Body of pancreas (tissue), 4 donors: Measurements from ENCODE around the gene RELN. TPM values are rescaled to one million over a fixed set of nuclear protein-coding genes. Genes with fewer than 3 reads are reported as not detected.

Experiments
- ATAC-seq: fragments of 150-250 bp; one replicate; pipeline ENCODE4 v1.9.1; 2016
- DNase-seq, 4 donors: peaks; one replicate each; pipeline ENCODE4 v3.0.0-alpha.2; 2019
- H3K27ac ChIP-seq, 4 donors: fragments of 200-600 bp; sonication (generic); 1 replicate in 3 of 4; 2 replicates in 1 of 4; pipeline versions ENCODE4 v1.5.1 to v1.6.1; 2016 to 2019; ENCODE audit warnings: mild to moderate bottlenecking in 1 of 4, mixed read lengths in 1 of 4, moderate library complexity in 1 of 4
- H3K27me3 ChIP-seq, 2 donors: fragments of 200-600 bp; sonication (generic); one replicate each; pipeline ENCODE4 v1.6.0; 2016; ENCODE audit warnings: mild to moderate bottlenecking in 1 of 2
- H3K36me3 ChIP-seq, 2 donors: fragments of 200-600 bp; sonication (generic); replicated peaks in 1 of 2; 2 replicates each; pipeline ENCODE4 v1.5.1; 2016; ENCODE audit warnings: low read depth in 2 of 2; ENCODE audit not compliant: insufficient read depth in 1 of 2
- H3K4me1 ChIP-seq: fragments of 200-600 bp; sonication (generic); one replicate; pipeline ENCODE4 v1.6.0; 2016
- H3K4me3 ChIP-seq, 2 donors: fragments of 200-600 bp; sonication (generic); 1 replicate in 1 of 2; 2 replicates in 1 of 2; pipeline ENCODE4 v1.5.1; 2016 to 2019
- H3K9me3 ChIP-seq, 3 donors: fragments of 200-600 bp; sonication (generic); 1 replicate in 2 of 3; 2 replicates in 1 of 3; pipeline ENCODE4 v1.5.1; 2016
- POLR2A ChIP-seq, 3 donors: fragments of 450-650 bp; IDR thresholded peaks; one replicate each; pipeline ENCODE4 v1.6.1; 2016; ENCODE audit warnings: antibody characterized with exemption in 3 of 3, mild to moderate bottlenecking in 2 of 3
- WGBS, 2 donors: methylation state at CpG; one replicate each; pipeline ENCODE4 v1.1.5; 2017; 5-methylcytosine and 5-hydroxymethylcytosine counted together
- intact Hi-C: fragments of 100-400 bp; cut with DNase I; formaldehyde crosslinking; loops from one replicate; pipeline ENCODE4 v1.15.1; 2023
- total RNA-seq, 2 donors: library from RNA; depleted of rRNA; stranded (reverse); fragments of >200 nt; gene quantifications; one replicate each; pipeline ENCODE4 v1.1.0, GENCODE V29; 2016
- TF ChIP-seq, protein P1 (sequence below), 7 experiments: fragments of 450-650 bp in 4 of 7; fragments of 200-600 bp in 3 of 7; sonication (generic) in 3 of 7; IDR thresholded peaks; one replicate each; pipeline ENCODE4 v1.5.1; 2016 to 2019; ENCODE audit warnings: antibody characterized with exemption in 7 of 7

Gene RELN
- total RNA-seq, 2 donors from 2014 or later = 0.33 to 3.9 TPM

DNA sequence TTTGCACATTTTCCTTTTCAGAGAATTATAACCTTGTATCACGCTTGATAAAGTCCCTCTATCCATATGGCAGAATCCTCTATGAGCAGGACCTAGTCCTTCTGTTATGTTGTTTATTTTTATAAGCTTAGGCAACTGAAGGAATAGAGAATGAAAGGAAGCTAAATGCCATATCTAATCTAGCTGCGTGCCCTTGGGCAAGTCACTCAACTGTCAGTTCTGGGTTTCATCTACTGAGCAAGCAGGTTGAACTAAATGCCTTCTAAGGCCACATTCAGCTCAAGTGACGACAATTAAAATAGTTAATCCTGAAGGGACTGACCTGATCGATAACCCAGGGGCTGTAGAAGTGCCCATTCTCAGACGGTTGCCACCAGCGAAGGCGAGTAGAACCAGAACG lies 449.6 kb downstream of the RELN start:
- WGBS, 2 donors = 82 to 87% methylated on average over 8 of the region's 8 CpGs
- H3K4me3 ChIP-seq = no peak overlapping the region
- intact Hi-C loops = no loop called here

DNA sequence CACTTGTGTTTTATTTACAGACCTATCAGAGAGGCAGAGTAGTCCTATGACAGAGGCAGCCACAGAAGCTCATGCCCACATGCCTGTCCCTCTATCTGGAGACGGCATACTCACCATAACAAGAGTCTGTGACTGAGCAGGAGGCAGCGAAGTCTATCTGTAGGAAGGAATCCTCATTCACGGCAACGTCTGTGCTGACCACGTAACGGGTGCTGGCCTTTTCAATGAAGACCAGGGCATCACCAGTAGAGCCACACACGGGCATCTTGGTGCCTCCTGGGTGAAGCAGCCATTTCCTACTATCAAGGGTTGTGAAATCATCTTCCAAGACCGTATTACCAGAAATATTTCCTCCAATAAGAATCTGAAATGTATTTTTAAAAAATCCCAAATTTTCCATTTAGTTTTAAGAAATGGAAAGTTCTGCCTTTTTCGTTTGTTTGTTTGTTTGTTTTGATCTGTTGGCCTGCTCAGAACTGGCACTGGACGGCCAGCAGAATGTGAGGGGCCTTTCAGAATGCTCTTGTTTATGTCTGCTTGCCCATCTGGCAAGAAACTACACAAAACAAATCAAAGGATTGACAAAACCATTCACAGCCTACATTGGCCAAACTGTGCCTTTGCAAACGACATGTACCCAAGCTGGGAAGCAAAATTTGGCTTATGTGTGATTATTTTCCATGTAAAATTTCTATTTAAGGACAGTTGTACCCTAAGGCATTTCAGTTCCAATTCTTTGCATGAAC lies 450.3 kb downstream of the RELN start:
- H3K4me3 ChIP-seq = no peak overlapping the region
- 65 to 68% methylated on average over 11 of the region's 11 CpGs for WGBS, 2 donors
- no peaks in the 10 kb centered on the region for H3K36me3 ChIP-seq
- no peaks in the 10 kb centered on the region for H3K9me3 ChIP-seq
- no peak for DNase-seq
- ATAC-seq = no peak
- intact Hi-C loops = no loop called here
- H3K27me3 ChIP-seq = no peaks in the 10 kb centered on the region
- no peak overlapping the region for H3K27ac ChIP-seq
- no peak for TF ChIP-seq POLR2A (IDR thresholded peaks at IDR 0.05)
- TF ChIP-seq, protein P1, sequence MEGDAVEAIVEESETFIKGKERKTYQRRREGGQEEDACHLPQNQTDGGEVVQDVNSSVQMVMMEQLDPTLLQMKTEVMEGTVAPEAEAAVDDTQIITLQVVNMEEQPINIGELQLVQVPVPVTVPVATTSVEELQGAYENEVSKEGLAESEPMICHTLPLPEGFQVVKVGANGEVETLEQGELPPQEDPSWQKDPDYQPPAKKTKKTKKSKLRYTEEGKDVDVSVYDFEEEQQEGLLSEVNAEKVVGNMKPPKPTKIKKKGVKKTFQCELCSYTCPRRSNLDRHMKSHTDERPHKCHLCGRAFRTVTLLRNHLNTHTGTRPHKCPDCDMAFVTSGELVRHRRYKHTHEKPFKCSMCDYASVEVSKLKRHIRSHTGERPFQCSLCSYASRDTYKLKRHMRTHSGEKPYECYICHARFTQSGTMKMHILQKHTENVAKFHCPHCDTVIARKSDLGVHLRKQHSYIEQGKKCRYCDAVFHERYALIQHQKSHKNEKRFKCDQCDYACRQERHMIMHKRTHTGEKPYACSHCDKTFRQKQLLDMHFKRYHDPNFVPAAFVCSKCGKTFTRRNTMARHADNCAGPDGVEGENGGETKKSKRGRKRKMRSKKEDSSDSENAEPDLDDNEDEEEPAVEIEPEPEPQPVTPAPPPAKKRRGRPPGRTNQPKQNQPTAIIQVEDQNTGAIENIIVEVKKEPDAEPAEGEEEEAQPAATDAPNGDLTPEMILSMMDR (IDR thresholded peaks at IDR 0.05) = no peak
- no peaks in the 10 kb centered on the region for H3K4me1 ChIP-seq

More for the DNA sequence above, 449.6 kb downstream of the RELN start:
- Histone ChIP-seq H3K36me3 (no peaks in the 10 kb centered on the region), H3K9me3 (no peaks in the 10 kb centered on the region), H3K4me1 (no peaks in the 10 kb centered on the region), H3K27ac (no peak overlapping the region), H3K27me3 (no peaks in the 10 kb centered on the region)
- ATAC-seq = no peak
- TF ChIP-seq POLR2A (IDR thresholded peaks at IDR 0.05) = no peak
- TF ChIP-seq, protein P1 (IDR thresholded peaks at IDR 0.05) = no peak
- DNase-seq = no peak

DNA sequence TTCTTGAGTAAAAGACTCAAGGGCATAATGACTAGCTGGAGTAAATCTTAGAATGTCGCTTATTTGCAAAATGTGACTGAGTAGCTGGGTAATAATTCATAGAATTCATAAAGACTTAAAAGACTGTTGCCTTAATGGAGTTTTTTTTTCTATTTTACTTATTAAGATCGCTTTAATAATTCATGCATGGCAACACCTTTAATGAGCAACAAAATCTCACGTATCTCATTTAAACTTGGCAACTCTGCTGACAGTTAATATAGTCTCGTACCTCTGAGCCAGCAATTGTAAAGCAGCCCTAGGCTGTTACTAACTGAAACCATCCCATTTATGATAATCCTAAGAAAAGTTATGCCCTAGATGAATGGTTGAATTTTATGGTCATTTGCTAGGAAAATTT lies 455.7 kb downstream of the RELN start:
- 79% methylated on average over 4 of the region's 4 CpGs for WGBS, 2 donors
- no peaks in the 10 kb centered on the region for H3K4me1 ChIP-seq
- no peaks in the 10 kb centered on the region for H3K9me3 ChIP-seq
- no peaks in the 10 kb centered on the region for H3K36me3 ChIP-seq
- ATAC-seq = no peak
- no peak overlapping the region for H3K4me3 ChIP-seq
- DNase-seq = no peak
- H3K27ac ChIP-seq = no peak overlapping the region
- no peaks in the 10 kb centered on the region for H3K27me3 ChIP-seq
- intact Hi-C loops = no loop called here
- TF ChIP-seq, protein P1 (IDR thresholded peaks at IDR 0.05) = no peak
- TF ChIP-seq POLR2A (IDR thresholded peaks at IDR 0.05) = no peak

DNA sequence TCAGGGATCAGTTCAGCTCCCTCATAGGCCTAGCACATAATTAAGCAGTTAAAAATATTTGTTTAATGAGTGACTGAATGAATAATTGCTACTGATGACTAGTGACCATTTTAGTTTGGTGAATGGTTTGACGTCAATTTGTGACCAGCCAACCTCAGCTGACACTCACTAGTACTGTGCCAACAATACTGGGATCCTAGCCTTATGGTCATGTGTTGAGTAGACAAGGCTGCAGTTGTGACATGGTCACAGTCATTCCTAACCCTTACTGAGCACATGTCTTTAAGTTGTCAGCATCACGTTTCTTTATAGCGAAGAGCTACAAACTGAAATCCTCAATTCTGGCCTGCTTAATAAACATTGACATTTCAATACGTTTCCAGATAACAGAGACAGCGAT lies 456.5 kb downstream of the RELN start:
- Histone ChIP-seq H3K4me1 (no peaks in the 10 kb centered on the region), H3K4me3 (no peak overlapping the region), H3K27ac (no peak overlapping the region), H3K9me3 (no peaks in the 10 kb centered on the region), H3K36me3 (no peaks in the 10 kb centered on the region), H3K27me3 (no peaks in the 10 kb centered on the region)
- DNase-seq (no peak), ATAC-seq (no peak)
- intact Hi-C loops = no loop called here
- TF ChIP-seq, protein P1 (IDR thresholded peaks at IDR 0.05) = no peak
- no peak for TF ChIP-seq POLR2A (IDR thresholded peaks at IDR 0.05)
- WGBS, 2 donors = 62 to 73% methylated on average over 5 of the region's 5 CpGs

DNA sequence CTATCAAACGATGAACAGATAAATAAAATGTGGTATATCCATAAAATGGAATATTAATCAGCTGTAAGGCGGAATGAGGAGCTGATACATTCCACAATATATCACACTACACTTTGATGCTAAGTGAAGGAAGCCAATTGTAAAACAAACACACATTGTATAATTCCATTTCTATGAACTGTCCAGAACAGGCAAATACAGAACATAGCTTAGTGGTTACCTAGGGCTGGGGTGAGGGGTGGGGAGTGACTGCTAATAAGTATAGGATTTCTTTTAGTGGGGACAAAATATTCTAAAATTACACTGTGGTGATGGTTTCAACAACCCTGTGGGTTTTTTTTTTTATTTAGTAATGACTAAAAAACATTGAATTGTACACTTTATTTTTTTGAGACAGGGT lies 461.3 kb downstream of the RELN start:
- H3K27me3 ChIP-seq = no peaks in the 10 kb centered on the region
- no peak for DNase-seq
- no peak for TF ChIP-seq POLR2A (IDR thresholded peaks at IDR 0.05)
- TF ChIP-seq, protein P1 (IDR thresholded peaks at IDR 0.05) = no peak
- 68 to 71% methylated on average over 2 of the region's 2 CpGs for WGBS, 2 donors
- intact Hi-C loops = no loop called here
- H3K4me1 ChIP-seq = no peaks in the 10 kb centered on the region
- H3K36me3 ChIP-seq = no peaks in the 10 kb centered on the region
- no peak overlapping the region for H3K4me3 ChIP-seq
- no peaks in the 10 kb centered on the region for H3K9me3 ChIP-seq
- no peak overlapping the region for H3K27ac ChIP-seq
- no peak for ATAC-seq
